ENCODE data around the gene EIF1AD.
A peak's percentile ranks its signal among the peaks of the same experiment; 100 is the strongest.

Gene EIF1AD

GRCh38 chr11:65975771-65976170 is 26.2 kb downstream of the EIF1AD start:
- Histone ChIP-seq H3K4me3 (ENCODE audit: low read length in 2 of 2) (no peak overlapping the region), H2AK5ac (ENCODE audit: low read depth, low read length) (no peak overlapping the region), H3K4me1 (ENCODE audit: control insufficient read depth in 2 of 2, insufficient read depth in 1 of 2, low read depth in 1 of 2, low read length in 2 of 2) (no peaks in the 10 kb centered on the region), H2BK120ac (ENCODE audit: low read depth, low read length) (no peak overlapping the region), H3K4me2 (ENCODE audit: insufficient read depth, low read length, poor library complexity, severe bottlenecking) (no peak overlapping the region), H3K9me3 (replicated peaks in 1 of 2; ENCODE audit: control insufficient read depth in 2 of 2, insufficient read depth in 1 of 2, low read depth in 1 of 2, low read length in 2 of 2) (peaks cover 0 to 3% of the 10 kb centered on the region in 2 donors), H3K79me1 (ENCODE audit: low read depth, low read length) (no peaks in the 10 kb centered on the region), H3K36me3 (replicated peaks in 1 of 2; ENCODE audit: control insufficient read depth in 2 of 2, insufficient read depth in 2 of 2, low read length in 2 of 2) (peaks cover 38 to 76% of the 10 kb centered on the region in 2 donors), H3K18ac (ENCODE audit: low read length) (no peak overlapping the region), H4K8ac (ENCODE audit: low read depth, low read length) (peak overlapping the region; percentile 43), H3K9ac (ENCODE audit: low read depth, low read length, poor library complexity) (no peak overlapping the region), H2BK15ac (ENCODE audit: low read length) (no peak overlapping the region), H2AFZ (ENCODE audit: low read length) (no peak overlapping the region), H2BK12ac (ENCODE audit: low read length) (no peak overlapping the region), H4K91ac (ENCODE audit: low read depth, low read length, poor library complexity) (no peak overlapping the region), H3K23ac (ENCODE audit: low read depth, low read length, poor library complexity) (no peak overlapping the region), H3K27ac (replicated peaks; ENCODE audit: low read length) (no peak overlapping the region), H3K4ac (ENCODE audit: low read length) (no peak overlapping the region), H2BK5ac (ENCODE audit: low read length) (no peak overlapping the region), H3K27me3 (ENCODE audit: control insufficient read depth in 3 of 3, insufficient read depth in 3 of 3, low read depth in 1 of 3, low read length in 3 of 3) (no peaks in the 10 kb centered on the region), H3K14ac (ENCODE audit: low read length) (no peak overlapping the region)
- WGBS, 2 donors (ENCODE audit: extremely low coverage in 2 of 2, insufficient read length in 2 of 2, insufficient replicate concordance in 1 of 2): no CpG with 5 or more reads among the region's 9 CpGs
- no peak for DNase-seq (ENCODE audit: low spot score)

- H3K18ac ChIP-seq (ENCODE audit: low read length): no peak overlapping the region
Measured at GRCh38 chr11:65973439-65974110, 28.4 kb downstream of the EIF1AD start.

GRCh38 chr11:65972116-65972515 is 29.8 kb downstream of the EIF1AD start:
- H3K14ac ChIP-seq (ENCODE audit: low read length): no peak overlapping the region
- H3K18ac ChIP-seq (ENCODE audit: low read length): no peak overlapping the region
- no peak overlapping the region for H2AFZ ChIP-seq (ENCODE audit: low read length)
- peaks cover 0 to 3% of the 10 kb centered on the region in 2 donors for H3K9me3 ChIP-seq (replicated peaks in 1 of 2; ENCODE audit: control insufficient read depth in 2 of 2, insufficient read depth in 1 of 2, low read depth in 1 of 2, low read length in 2 of 2)
- no peak overlapping the region for H3K4me2 ChIP-seq (ENCODE audit: insufficient read depth, low read length, poor library complexity, severe bottlenecking)
- H2BK12ac ChIP-seq (ENCODE audit: low read length): no peak overlapping the region
- H3K23ac ChIP-seq (ENCODE audit: low read depth, low read length, poor library complexity): no peak overlapping the region
- no peak overlapping the region for H4K91ac ChIP-seq (ENCODE audit: low read depth, low read length, poor library complexity)
- H2BK120ac ChIP-seq (ENCODE audit: low read depth, low read length): no peak overlapping the region
- H3K36me3 ChIP-seq (replicated peaks in 1 of 2; ENCODE audit: control insufficient read depth in 2 of 2, insufficient read depth in 2 of 2, low read length in 2 of 2): peaks cover 40 to 80% of the 10 kb centered on the region in 2 donors
- H4K8ac ChIP-seq (ENCODE audit: low read depth, low read length): no peak overlapping the region
- no peak overlapping the region for H3K27ac ChIP-seq (replicated peaks; ENCODE audit: low read length)
- H3K4ac ChIP-seq (ENCODE audit: low read length): no peak overlapping the region
- no peaks in the 10 kb centered on the region for H3K27me3 ChIP-seq (ENCODE audit: control insufficient read depth in 3 of 3, insufficient read depth in 3 of 3, low read depth in 1 of 3, low read length in 3 of 3)
- no peak overlapping the region for H3K4me3 ChIP-seq (ENCODE audit: low read length in 2 of 2)
- no CpG with 5 or more reads among the region's 8 CpGs for WGBS, 2 donors (ENCODE audit: extremely low coverage in 2 of 2, insufficient read length in 2 of 2, insufficient replicate concordance in 1 of 2)
- H2BK15ac ChIP-seq (ENCODE audit: low read length): no peak overlapping the region
- H3K9ac ChIP-seq (ENCODE audit: low read depth, low read length, poor library complexity): no peak overlapping the region
- H2BK5ac ChIP-seq (ENCODE audit: low read length): no peak overlapping the region
- no peaks in the 10 kb centered on the region for H3K79me1 ChIP-seq (ENCODE audit: low read depth, low read length)
- no peak for DNase-seq (ENCODE audit: low spot score)
- H3K4me1 ChIP-seq (ENCODE audit: control insufficient read depth in 2 of 2, insufficient read depth in 1 of 2, low read depth in 1 of 2, low read length in 2 of 2): no peaks in the 10 kb centered on the region
- no peak overlapping the region for H2AK5ac ChIP-seq (ENCODE audit: low read depth, low read length)

More at GRCh38 chr11:65973439-65974110, 28.4 kb downstream of the EIF1AD start:
- Histone ChIP-seq H4K91ac (ENCODE audit: low read depth, low read length, poor library complexity) (no peak overlapping the region), H3K4me1 (ENCODE audit: control insufficient read depth in 2 of 2, insufficient read depth in 1 of 2, low read depth in 1 of 2, low read length in 2 of 2) (no peaks in the 10 kb centered on the region), H3K79me1 (ENCODE audit: low read depth, low read length) (no peaks in the 10 kb centered on the region), H3K36me3 (replicated peaks in 1 of 2; ENCODE audit: control insufficient read depth in 2 of 2, insufficient read depth in 2 of 2, low read length in 2 of 2) (peaks cover 39 to 80% of the 10 kb centered on the region in 2 donors), H3K4ac (ENCODE audit: low read length) (no peak overlapping the region), H3K9ac (ENCODE audit: low read depth, low read length, poor library complexity) (no peak overlapping the region), H3K14ac (ENCODE audit: low read length) (no peak overlapping the region), H3K9me3 (replicated peaks in 1 of 2; ENCODE audit: control insufficient read depth in 2 of 2, insufficient read depth in 1 of 2, low read depth in 1 of 2, low read length in 2 of 2) (peaks cover 0 to 3% of the 10 kb centered on the region in 2 donors), H4K8ac (ENCODE audit: low read depth, low read length) (no peak overlapping the region), H2BK15ac (ENCODE audit: low read length) (no peak overlapping the region), H3K4me2 (ENCODE audit: insufficient read depth, low read length, poor library complexity, severe bottlenecking) (no peak overlapping the region), H2AFZ (ENCODE audit: low read length) (no peak overlapping the region), H2BK120ac (ENCODE audit: low read depth, low read length) (no peak overlapping the region), H3K27ac (replicated peaks; ENCODE audit: low read length) (no peak overlapping the region), H2BK5ac (ENCODE audit: low read length) (no peak overlapping the region), H2BK12ac (ENCODE audit: low read length) (no peak overlapping the region), H3K4me3 (ENCODE audit: low read length in 2 of 2) (no peak overlapping the region), H2AK5ac (ENCODE audit: low read depth, low read length) (no peak overlapping the region), H3K23ac (ENCODE audit: low read depth, low read length, poor library complexity) (no peak overlapping the region), H3K27me3 (ENCODE audit: control insufficient read depth in 3 of 3, insufficient read depth in 3 of 3, low read depth in 1 of 3, low read length in 3 of 3) (no peaks in the 10 kb centered on the region)
- no peak for DNase-seq (ENCODE audit: low spot score)
- no CpG with 5 or more reads among the region's 13 CpGs for WGBS, 2 donors (ENCODE audit: extremely low coverage in 2 of 2, insufficient read length in 2 of 2, insufficient replicate concordance in 1 of 2)

- Histone ChIP-seq H2BK120ac (ENCODE audit: low read depth, low read length) (no peak overlapping the region), H3K14ac (ENCODE audit: low read length) (no peak overlapping the region), H2BK15ac (ENCODE audit: low read length) (no peak overlapping the region), H3K27me3 (ENCODE audit: control insufficient read depth in 3 of 3, insufficient read depth in 3 of 3, low read depth in 1 of 3, low read length in 3 of 3) (no peaks in the 10 kb centered on the region), H3K4ac (ENCODE audit: low read length) (no peak overlapping the region), H3K4me2 (ENCODE audit: insufficient read depth, low read length, poor library complexity, severe bottlenecking) (no peak overlapping the region), H3K4me3 (ENCODE audit: low read length in 2 of 2) (no peak overlapping the region), H3K9me3 (replicated peaks in 1 of 2; ENCODE audit: control insufficient read depth in 2 of 2, insufficient read depth in 1 of 2, low read depth in 1 of 2, low read length in 2 of 2) (peaks cover 0 to 3% of the 10 kb centered on the region in 2 donors), H2AK5ac (ENCODE audit: low read depth, low read length) (no peak overlapping the region), H3K9ac (ENCODE audit: low read depth, low read length, poor library complexity) (no peak overlapping the region), H2BK12ac (ENCODE audit: low read length) (no peak overlapping the region), H2AFZ (ENCODE audit: low read length) (no peak overlapping the region), H3K27ac (replicated peaks; ENCODE audit: low read length) (no peak overlapping the region), H3K23ac (ENCODE audit: low read depth, low read length, poor library complexity) (no peak overlapping the region), H2BK5ac (ENCODE audit: low read length) (no peak overlapping the region), H3K79me1 (ENCODE audit: low read depth, low read length) (peaks cover 4% of the 10 kb centered on the region), H4K91ac (ENCODE audit: low read depth, low read length, poor library complexity) (no peak overlapping the region), H3K4me1 (ENCODE audit: control insufficient read depth in 2 of 2, insufficient read depth in 1 of 2, low read depth in 1 of 2, low read length in 2 of 2) (no peaks in the 10 kb centered on the region), H4K8ac (ENCODE audit: low read depth, low read length) (no peak overlapping the region), H3K18ac (ENCODE audit: low read length) (no peak overlapping the region), H3K36me3 (replicated peaks in 1 of 2; ENCODE audit: control insufficient read depth in 2 of 2, insufficient read depth in 2 of 2, low read length in 2 of 2) (peaks cover 54 to 90% of the 10 kb centered on the region in 2 donors)
- WGBS, 2 donors (ENCODE audit: extremely low coverage in 2 of 2, insufficient read length in 2 of 2, insufficient replicate concordance in 1 of 2): no CpG with 5 or more reads among the region's 15 CpGs
- no peak for DNase-seq (ENCODE audit: low spot score)
Measured at GRCh38 chr11:65968600-65969482, 33.1 kb downstream of the EIF1AD start.

Measured in neuronal stem cell (in vitro differentiated cells).